MM.1S (cell line): ENCODE data around the gene ITSN1.

Experiments used
- EZH2 ChIP-seq: fragments of 300-600 bp; sonication (generic); optimal IDR thresholded peaks from 2 replicates; pipeline ENCODE3; 2017; ENCODE audit warnings: low read depth, mild to moderate bottlenecking, antibody characterized with exemption, low read length, mixed read lengths
- EZH2phosphoT487 ChIP-seq: fragments of 300-600 bp; sonication (generic); IDR thresholded peaks from 2 replicates; pipeline ENCODE4 v1.6.1; 2018; ENCODE audit warnings: antibody characterized with exemption, low read length
- TF ChIP-seq, protein P1 (sequence below): fragments of 300-600 bp; sonication (generic); IDR thresholded peaks from 2 replicates; pipeline ENCODE4 v1.5.1; 2016; ENCODE audit warnings: antibody characterized with exemption, low read length, mixed read lengths

DNA sequence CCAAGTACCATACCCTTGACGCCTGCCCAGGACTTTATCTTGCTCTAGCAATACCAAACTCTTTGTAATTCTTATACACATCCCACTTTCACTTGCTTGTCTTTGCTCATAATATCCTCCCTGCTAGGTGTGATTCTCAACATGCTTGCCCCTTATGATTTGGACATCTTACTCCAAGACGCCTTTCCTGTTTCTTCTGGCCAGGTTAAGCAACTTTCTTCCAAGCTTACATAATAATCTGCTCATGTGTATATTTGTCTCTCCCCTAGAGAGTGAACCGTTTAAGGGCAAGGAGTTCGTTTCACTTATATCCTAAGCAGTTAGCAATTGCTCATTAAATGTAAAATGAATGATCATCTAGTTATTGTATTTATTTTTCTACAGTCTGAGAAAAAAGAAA lies 22.6 kb upstream of the ITSN1 start:
- TF ChIP-seq, protein P1, sequence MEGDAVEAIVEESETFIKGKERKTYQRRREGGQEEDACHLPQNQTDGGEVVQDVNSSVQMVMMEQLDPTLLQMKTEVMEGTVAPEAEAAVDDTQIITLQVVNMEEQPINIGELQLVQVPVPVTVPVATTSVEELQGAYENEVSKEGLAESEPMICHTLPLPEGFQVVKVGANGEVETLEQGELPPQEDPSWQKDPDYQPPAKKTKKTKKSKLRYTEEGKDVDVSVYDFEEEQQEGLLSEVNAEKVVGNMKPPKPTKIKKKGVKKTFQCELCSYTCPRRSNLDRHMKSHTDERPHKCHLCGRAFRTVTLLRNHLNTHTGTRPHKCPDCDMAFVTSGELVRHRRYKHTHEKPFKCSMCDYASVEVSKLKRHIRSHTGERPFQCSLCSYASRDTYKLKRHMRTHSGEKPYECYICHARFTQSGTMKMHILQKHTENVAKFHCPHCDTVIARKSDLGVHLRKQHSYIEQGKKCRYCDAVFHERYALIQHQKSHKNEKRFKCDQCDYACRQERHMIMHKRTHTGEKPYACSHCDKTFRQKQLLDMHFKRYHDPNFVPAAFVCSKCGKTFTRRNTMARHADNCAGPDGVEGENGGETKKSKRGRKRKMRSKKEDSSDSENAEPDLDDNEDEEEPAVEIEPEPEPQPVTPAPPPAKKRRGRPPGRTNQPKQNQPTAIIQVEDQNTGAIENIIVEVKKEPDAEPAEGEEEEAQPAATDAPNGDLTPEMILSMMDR: no peak
- TF ChIP-seq EZH2 (no peak), EZH2phosphoT487 (no peak)
